ENCODE results near the gene PRSS50.

DNA sequence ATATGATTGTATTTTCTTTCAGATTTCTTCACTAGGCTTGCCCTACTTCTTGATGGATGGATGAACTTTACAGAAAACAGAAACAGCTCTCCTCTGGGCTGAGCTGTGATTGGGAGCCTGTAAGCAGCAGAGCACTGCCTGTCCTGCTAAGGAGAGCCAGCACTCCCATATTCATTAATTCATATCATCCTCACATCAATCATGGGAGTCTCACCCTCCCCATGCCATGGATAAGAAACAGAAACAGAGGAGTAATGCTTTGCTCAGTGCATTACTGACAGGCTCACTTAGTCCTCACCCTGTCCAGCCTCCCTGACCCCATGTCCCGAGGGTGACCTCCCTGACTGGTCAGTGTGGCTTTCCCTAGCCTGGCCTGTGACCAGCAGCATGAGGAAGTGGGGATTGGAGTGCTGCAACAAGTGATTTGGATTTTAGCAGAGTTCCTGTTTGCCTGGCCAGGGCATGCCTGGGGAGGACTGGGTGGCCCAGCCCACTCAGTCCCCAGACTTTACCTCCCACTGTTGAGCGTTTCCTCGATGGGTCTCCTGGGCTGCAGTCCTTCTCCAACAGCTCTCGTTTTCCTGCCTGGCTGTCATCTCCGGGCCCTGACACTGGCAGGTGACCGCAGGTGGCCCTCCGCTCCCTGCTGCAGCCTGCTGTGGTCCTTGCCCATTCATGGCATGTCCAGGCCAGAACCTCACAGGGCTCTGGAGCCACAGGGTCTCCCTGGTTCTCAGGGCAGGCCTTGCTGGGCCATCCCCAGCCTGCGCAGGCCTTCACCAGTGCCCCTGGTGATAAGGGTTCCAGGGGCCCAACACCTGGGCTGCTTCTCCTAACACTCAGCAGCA lies 17.8 kb downstream of the PRSS50 start:
- TF ChIP-seq, protein P1, sequence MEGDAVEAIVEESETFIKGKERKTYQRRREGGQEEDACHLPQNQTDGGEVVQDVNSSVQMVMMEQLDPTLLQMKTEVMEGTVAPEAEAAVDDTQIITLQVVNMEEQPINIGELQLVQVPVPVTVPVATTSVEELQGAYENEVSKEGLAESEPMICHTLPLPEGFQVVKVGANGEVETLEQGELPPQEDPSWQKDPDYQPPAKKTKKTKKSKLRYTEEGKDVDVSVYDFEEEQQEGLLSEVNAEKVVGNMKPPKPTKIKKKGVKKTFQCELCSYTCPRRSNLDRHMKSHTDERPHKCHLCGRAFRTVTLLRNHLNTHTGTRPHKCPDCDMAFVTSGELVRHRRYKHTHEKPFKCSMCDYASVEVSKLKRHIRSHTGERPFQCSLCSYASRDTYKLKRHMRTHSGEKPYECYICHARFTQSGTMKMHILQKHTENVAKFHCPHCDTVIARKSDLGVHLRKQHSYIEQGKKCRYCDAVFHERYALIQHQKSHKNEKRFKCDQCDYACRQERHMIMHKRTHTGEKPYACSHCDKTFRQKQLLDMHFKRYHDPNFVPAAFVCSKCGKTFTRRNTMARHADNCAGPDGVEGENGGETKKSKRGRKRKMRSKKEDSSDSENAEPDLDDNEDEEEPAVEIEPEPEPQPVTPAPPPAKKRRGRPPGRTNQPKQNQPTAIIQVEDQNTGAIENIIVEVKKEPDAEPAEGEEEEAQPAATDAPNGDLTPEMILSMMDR (IDR thresholded peaks at IDR 0.05) = no peak
- TF ChIP-seq POLR2A (IDR thresholded peaks at IDR 0.05) = no peak
